ENCODE data around the gene PXT1. TPM values are rescaled to one million over a fixed set of nuclear protein-coding genes. Genes with fewer than 3 reads are reported as not detected.

Gene PXT1
- total RNA-seq, 1 experiment from 2014 or later, result not detected

DNA sequence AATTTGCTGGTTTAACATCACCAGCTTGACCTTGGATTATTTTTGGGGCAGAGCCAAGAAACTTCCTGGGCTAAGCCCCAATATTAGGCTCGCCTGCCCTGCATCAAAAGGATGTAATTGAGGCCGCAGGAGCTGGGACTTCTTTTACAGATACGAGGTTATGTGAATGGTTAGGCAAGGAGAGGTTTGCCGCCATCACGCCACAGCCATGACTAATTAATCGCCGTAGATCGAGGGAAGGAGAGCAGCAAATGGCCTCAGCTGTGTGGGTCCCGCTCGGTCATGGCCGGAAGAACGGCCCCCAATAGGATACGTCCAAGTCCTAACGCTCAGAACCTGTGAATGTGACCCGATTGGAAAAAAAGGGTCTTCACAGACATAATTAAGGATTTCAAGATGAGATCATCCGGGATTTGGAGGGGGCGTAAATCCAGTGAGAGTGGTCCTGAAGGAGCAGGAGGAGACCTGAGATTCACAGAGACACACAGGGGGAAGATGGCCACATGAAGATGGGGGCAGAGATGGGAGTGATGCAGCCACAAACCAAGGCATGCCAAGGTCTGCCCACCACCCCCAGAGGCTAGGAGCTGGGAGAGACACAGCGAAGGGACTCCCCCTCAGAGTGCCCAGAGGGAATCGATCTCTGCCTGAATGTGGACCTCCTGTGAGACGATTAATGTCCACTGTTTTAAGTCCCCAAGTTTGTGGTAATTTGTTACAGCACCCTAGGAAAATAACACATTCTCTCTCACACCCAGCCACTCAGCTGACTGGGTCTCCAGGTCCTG, 96.0 kb downstream of the PXT1 start:
- no peak for DNase-seq (ENCODE audit: low spot score)

DNA sequence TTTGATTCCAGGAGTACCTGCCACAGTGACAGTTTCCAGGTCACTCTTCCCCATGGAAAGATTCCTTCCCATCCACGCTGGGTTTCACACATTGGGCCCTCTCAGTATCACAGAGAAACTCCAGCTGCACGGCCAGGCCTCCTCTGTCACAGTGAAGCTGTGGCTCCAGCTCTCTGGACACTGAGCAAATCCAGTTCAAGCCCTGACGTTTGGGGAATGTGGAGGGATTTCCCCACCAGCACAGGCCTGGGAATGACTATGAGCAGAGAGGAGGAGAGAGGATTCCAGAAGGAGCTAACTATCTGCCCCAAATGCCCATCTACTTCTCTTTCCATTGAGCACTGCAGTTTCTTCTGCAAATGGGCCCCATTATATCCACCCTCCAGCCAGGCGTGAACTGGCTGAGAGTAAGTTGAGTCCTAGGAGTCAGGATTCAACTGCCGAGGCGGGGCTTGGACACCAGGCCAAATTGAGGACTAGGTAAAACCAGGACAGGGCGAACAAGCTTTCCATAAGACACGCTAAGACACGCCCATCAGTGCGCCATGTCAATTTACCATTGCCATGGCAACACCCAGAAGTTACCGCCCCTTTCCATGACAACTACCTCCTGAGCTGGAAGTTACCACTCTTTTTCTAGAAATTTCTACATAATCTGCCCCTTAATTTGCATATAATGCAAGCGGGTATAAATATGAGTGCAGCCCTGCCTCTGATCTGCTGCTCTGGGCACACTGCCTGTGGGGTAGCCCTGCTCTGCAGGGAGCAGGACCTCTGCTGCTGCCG, 96.8 kb downstream of the PXT1 start:
- no peak for DNase-seq (ENCODE audit: low spot score)

DNA sequence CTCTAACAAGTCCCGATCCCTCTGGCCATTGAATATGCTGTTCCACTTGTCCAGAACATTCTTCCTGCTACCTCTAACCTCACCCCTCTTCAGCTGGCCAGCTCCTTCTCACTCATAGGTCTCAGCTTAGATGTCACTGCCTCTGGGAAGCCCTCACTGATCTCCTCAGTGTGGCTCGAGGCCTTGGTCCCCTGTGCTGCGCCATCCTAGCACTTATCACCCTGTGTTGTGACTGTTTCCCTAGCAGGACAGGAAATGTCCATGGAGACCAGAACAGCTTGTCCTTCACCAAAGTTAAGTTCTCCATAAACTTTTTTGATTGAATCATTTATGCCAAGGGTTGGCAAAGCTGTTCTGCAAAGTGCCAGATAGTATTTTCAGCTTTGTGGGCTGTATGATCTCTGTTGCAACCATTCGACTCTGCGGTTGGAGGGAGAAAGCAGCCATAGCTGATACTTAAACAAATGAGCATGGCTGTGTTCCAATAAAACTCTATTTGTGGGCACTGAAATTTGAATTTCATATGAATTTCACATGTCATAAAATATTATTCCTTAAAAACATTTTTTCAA, 99.5 kb downstream of the PXT1 start:
- DNase-seq (ENCODE audit: low spot score), result no peak

DNA sequence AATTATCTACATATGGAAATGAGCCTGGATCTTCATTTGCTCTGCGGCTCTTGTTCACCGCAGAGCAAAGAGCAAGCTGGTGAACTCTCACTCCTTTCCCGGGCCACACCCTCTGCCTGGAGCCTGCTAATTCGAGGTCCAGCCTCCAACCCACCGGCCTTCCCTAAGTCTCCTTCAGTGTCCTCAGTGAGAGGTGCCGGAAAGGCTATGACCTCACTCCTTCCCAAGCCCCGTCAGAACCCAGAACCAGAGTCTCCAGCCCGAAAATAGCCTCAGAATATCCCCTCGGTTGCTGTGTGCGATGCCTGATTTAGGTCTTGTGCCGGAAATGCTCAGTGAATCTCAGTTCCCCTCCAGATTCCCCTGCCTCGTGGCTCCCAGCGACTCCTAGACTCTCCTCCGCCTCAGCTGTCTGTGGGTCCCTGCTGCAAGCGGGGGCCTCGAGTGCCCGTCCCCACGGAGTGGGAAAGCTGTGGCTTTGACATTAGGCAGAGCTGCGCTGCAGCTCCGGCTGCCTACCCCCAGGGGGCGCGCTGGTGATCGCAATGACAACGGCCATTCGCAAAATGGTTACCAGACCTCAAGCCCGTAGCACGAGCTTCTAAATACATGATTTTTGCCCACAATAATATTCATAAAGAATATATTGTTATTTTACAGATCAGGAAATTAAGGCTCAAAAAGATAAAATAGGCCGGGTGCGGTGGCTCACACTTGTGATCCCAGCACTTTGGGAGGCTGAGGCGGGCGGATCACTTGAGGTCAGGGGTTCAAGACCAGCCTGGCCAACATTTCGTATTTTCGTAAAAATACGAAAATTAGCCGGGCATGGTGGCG, 101.8 kb downstream of the PXT1 start:
- DNase-seq (ENCODE audit: low spot score), result peak; percentile 62

Other genes with a start within 250 kb of the PXT1 start
- 11.5 and 12.1 TPM in 2 replicates for gene BRPF3, start 246.1 kb downstream of the PXT1 start, total RNA-seq (2014; rRNA removed; shearing (Covaris generic))
- not detected in 2 replicates for gene PNPLA1, start 172.8 kb downstream of the PXT1 start, total RNA-seq (2014; rRNA removed; shearing (Covaris generic))
- gene BNIP5, start 106.0 kb downstream of the PXT1 start, total RNA-seq (2014; rRNA removed; shearing (Covaris generic)), result not detected in 2 replicates
- gene ETV7, start 55.2 kb downstream of the PXT1 start, total RNA-seq (2014; rRNA removed; shearing (Covaris generic)), result 0.99 and 1.2 TPM in 2 replicates
- 56.1 and 68.5 TPM in 2 replicates for gene KCTD20, start 146 bp upstream of the PXT1 start, total RNA-seq (2014; rRNA removed; shearing (Covaris generic))
- 14.7 and 21.9 TPM in 2 replicates for gene STK38, start 104.6 kb upstream of the PXT1 start, total RNA-seq (2014; rRNA removed; shearing (Covaris generic))
- gene SRSF3, start 151.5 kb upstream of the PXT1 start, total RNA-seq (2014; rRNA removed; shearing (Covaris generic)), result 409 and 635 TPM in 2 replicates
- 119 and 142 TPM in 2 replicates for gene CDKN1A, start 235.9 kb upstream of the PXT1 start, total RNA-seq (2014; rRNA removed; shearing (Covaris generic))

Data from H4 (cell line).